ENCODE measurements around the gene WDHD1.

Gene WDHD1

GRCh38 chr14:54891471-54892245 lies 135.2 kb downstream of the WDHD1 start:
- no peak for TF ChIP-seq SIN3A (IDR thresholded peaks at IDR 0.05; ENCODE audit: borderline replicate concordance, insufficient read depth, low read length)
- TF ChIP-seq TAF1 (IDR thresholded peaks at IDR 0.05; ENCODE audit: borderline replicate concordance, insufficient read depth, low read length) = no peak

- TF ChIP-seq FOXP2 (optimal IDR thresholded peaks at IDR 0.05; ENCODE audit: borderline replicate concordance, extremely low read depth, extremely low read length, insufficient read depth) (no peak), SIN3A (IDR thresholded peaks at IDR 0.05; ENCODE audit: borderline replicate concordance, insufficient read depth, low read length) (no peak), POLR2AphosphoS5 (IDR thresholded peaks at IDR 0.05; ENCODE audit: low read depth, low read length) (no peak), TAF1 (IDR thresholded peaks at IDR 0.05; ENCODE audit: borderline replicate concordance, insufficient read depth, low read length) (no peak)
- TF ChIP-seq, protein P1, sequence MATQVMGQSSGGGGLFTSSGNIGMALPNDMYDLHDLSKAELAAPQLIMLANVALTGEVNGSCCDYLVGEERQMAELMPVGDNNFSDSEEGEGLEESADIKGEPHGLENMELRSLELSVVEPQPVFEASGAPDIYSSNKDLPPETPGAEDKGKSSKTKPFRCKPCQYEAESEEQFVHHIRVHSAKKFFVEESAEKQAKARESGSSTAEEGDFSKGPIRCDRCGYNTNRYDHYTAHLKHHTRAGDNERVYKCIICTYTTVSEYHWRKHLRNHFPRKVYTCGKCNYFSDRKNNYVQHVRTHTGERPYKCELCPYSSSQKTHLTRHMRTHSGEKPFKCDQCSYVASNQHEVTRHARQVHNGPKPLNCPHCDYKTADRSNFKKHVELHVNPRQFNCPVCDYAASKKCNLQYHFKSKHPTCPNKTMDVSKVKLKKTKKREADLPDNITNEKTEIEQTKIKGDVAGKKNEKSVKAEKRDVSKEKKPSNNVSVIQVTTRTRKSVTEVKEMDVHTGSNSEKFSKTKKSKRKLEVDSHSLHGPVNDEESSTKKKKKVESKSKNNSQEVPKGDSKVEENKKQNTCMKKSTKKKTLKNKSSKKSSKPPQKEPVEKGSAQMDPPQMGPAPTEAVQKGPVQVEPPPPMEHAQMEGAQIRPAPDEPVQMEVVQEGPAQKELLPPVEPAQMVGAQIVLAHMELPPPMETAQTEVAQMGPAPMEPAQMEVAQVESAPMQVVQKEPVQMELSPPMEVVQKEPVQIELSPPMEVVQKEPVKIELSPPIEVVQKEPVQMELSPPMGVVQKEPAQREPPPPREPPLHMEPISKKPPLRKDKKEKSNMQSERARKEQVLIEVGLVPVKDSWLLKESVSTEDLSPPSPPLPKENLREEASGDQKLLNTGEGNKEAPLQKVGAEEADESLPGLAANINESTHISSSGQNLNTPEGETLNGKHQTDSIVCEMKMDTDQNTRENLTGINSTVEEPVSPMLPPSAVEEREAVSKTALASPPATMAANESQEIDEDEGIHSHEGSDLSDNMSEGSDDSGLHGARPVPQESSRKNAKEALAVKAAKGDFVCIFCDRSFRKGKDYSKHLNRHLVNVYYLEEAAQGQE (IDR thresholded peaks at IDR 0.05; ENCODE audit: insufficient read depth in 1 of 2, low read depth in 2 of 2, low read length in 2 of 2) = no peak
Observed at GRCh38 chr14:54890788-54891187, 136.1 kb downstream of the WDHD1 start.

DNA sequence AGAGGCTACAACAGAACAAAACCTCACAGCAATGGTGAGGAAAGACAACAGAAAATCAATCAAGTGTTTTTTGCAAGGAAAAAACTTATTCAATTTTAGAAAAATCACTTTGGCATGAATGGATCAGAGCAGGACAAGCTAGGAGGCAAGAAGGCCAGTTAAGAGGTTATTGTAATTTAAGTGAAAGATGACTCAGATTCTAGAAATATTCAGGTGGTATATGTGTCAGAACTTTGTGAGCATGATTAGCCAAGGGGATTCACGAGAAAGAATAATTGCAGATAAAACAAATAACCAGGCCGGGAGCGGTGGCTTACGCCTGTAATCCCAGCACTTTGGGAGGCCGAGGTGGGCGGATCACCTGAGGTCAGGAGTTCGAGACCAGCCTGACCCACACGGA lies 137.0 kb downstream of the WDHD1 start:
- TF ChIP-seq, protein P1 (IDR thresholded peaks at IDR 0.05; ENCODE audit: insufficient read depth in 1 of 2, low read depth in 2 of 2, low read length in 2 of 2) = no peak
- TF ChIP-seq TAF1 (IDR thresholded peaks at IDR 0.05; ENCODE audit: borderline replicate concordance, insufficient read depth, low read length) (no peak), POLR2AphosphoS5 (IDR thresholded peaks at IDR 0.05; ENCODE audit: low read depth, low read length) (no peak), FOXP2 (optimal IDR thresholded peaks at IDR 0.05; ENCODE audit: borderline replicate concordance, extremely low read depth, extremely low read length, insufficient read depth) (no peak), SIN3A (IDR thresholded peaks at IDR 0.05; ENCODE audit: borderline replicate concordance, insufficient read depth, low read length) (no peak)
